Bronchial epithelial cell (primary cell): ENCODE measurements around the gene APP. TPM values are rescaled to one million over a fixed set of nuclear protein-coding genes. Genes with fewer than 3 reads are reported as not detected.
"Not testable (repeated sequence)": the region's sequence is repeated elsewhere in the genome, so short reads cannot be mapped to it uniquely, and the experiment has no call there.

Source experiments
- DNase-seq: peaks from one replicate; pipeline ENCODE4 v3.0.0-alpha.2; 2010; ENCODE audit warnings: low read depth
- FAIRE-seq: peaks from 2 replicates; lab custom pipeline; 2011; peaks lifted over from hg19 to GRCh38; lab: Jason Lieb, UNC
- H3K27me3 ChIP-seq: 2 replicates; pipeline ENCODE4 v1.5.1; 2011; ENCODE audit warnings: low read length; ENCODE audit not compliant: control insufficient read depth, insufficient read depth
- H3K36me3 ChIP-seq: 2 replicates; pipeline ENCODE4 v1.5.1; 2011; ENCODE audit warnings: low read length; ENCODE audit not compliant: control insufficient read depth, insufficient read depth
- H3K4me3 ChIP-seq: 2 replicates; pipeline ENCODE4 v1.5.1; 2011; ENCODE audit warnings: mild to moderate bottlenecking, low read depth, low read length, control low read depth
- total RNA-seq: library from RNA; depleted of rRNA; stranded (reverse); fragments of >200 nt; gene quantifications from 2 replicates; pipeline ENCODE4 v1.2.1, GENCODE V29; 2014
- TF ChIP-seq, protein P1 (sequence below): IDR thresholded peaks from 2 replicates; pipeline ENCODE4 v1.5.1; 2011; ENCODE audit warnings: mild to moderate bottlenecking, moderate library complexity, low read length, control low read depth, inconsistent platforms; ENCODE audit not compliant: insufficient read depth, severe bottlenecking

Gene APP
- total RNA-seq, 1 donor from 2014 or later: 745 TPM

DNA sequence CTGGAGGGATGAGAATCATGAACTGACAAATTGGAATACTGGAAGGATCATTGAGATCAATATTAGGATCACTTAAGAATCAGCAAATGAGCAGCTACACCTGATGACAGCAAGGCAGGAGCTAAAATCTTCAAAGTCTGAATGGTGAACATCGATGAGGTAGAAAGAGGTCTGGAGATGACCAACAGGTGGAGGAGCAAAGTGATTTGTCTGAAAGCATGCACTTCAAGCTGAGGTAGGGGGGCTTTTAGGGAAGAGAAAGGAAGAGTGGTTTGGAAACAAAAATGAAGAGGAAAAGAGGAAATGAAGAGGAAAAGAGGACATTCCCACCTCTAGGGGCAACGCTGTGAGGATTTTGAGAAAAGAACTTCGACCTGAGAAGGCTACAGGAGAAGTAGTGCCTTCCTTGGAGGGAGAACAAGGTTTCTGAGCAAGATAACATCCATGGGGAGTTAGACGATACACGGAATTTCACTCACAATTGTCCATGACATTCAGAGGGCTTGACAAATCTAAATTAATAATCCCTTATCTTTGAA, 79.0 kb downstream of the APP start:
- TF ChIP-seq, protein P1, sequence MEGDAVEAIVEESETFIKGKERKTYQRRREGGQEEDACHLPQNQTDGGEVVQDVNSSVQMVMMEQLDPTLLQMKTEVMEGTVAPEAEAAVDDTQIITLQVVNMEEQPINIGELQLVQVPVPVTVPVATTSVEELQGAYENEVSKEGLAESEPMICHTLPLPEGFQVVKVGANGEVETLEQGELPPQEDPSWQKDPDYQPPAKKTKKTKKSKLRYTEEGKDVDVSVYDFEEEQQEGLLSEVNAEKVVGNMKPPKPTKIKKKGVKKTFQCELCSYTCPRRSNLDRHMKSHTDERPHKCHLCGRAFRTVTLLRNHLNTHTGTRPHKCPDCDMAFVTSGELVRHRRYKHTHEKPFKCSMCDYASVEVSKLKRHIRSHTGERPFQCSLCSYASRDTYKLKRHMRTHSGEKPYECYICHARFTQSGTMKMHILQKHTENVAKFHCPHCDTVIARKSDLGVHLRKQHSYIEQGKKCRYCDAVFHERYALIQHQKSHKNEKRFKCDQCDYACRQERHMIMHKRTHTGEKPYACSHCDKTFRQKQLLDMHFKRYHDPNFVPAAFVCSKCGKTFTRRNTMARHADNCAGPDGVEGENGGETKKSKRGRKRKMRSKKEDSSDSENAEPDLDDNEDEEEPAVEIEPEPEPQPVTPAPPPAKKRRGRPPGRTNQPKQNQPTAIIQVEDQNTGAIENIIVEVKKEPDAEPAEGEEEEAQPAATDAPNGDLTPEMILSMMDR: no peak
- DNase-seq (no peak), FAIRE-seq (no peak)
- Histone ChIP-seq H3K27me3 (no peaks in the 10 kb centered on the region), H3K4me3 (no peak overlapping the region), H3K36me3 (peaks cover 5% of the 10 kb centered on the region)

DNA sequence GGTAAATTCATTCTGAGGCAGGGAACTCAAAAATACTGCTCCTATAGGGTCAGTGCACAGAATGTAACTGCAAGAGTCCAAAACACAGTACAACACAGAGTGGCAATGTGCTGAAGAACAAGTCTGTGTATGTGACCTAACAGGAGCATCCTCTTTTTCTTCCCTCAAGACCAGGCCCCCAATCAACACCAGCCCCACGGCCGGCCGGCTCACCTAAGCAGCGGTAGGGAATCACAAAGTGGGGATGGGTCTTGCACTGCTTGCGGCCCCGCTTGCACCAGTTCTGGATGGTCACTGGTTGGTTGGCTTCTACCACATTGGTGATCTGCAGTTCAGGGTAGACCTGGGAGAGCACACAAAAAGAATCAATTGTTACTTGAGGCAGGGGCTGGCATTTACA, 80.8 kb downstream of the APP start:
- no peak for DNase-seq
- no peaks in the 10 kb centered on the region for H3K27me3 ChIP-seq
- H3K4me3 ChIP-seq: no peak overlapping the region
- peaks cover 5% of the 10 kb centered on the region for H3K36me3 ChIP-seq
- TF ChIP-seq, protein P1: no peak
- FAIRE-seq: no peak

- TF ChIP-seq, protein P1: no peak
- FAIRE-seq (no peak), DNase-seq (no peak)
- Histone ChIP-seq H3K27me3 (no peaks in the 10 kb centered on the region), H3K36me3 (peaks cover 5% of the 10 kb centered on the region), H3K4me3 (no peak overlapping the region)
Observed at GRCh38 chr21:26087223-26087918, 83.2 kb downstream of the APP start.

DNA sequence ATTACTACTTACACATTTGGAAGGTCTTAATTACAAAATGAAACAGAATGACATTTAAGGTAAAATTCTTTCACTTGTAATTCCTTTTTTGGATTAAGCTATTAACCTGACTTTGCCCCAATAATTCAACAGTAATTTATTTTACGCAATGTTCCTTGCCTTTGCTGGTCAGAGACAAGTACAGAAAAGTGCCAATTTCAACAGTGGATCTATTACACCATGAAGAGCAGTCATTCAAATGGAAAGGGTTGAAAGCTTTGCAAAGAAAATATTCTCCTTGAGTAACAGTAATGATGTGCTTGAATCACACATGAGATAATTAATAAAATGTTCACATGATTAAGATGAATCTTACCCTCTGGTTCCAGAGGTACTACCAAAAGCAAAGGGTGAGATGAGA, 84.7 kb downstream of the APP start:
- TF ChIP-seq, protein P1: no peak
- no peak overlapping the region for H3K4me3 ChIP-seq
- peaks cover 3% of the 10 kb centered on the region for H3K36me3 ChIP-seq
- FAIRE-seq: no peak
- no peak for DNase-seq
- H3K27me3 ChIP-seq: no peaks in the 10 kb centered on the region

- DNase-seq (no peak), FAIRE-seq (no peak)
- Histone ChIP-seq H3K4me3 (no peak overlapping the region), H3K27me3 (no peaks in the 10 kb centered on the region), H3K36me3 (peaks cover 3% of the 10 kb centered on the region)
- TF ChIP-seq, protein P1: no peak
Observed at GRCh38 chr21:26085127-26085526, 85.4 kb downstream of the APP start.

DNA sequence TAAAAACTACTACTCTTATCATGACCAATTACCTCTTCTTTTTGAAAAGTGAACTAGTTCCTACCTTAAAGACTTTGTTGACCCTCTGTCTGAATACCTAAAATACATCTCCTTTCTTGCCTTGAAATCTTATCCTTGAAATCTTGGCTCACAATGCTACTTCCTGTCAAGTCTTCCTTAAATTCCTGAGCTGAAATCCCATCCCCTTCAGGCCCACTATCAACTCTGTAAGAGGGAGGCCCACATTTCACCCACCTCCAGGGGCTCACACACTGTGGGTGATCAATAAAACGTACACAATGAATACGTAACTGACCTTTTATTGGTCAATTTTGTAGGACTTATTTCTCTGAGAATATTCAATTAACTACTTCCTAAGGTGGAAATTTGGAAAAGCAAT, 88.0 kb downstream of the APP start:
- Histone ChIP-seq H3K4me3 (no peak overlapping the region), H3K27me3 (no peaks in the 10 kb centered on the region), H3K36me3 (no peaks in the 10 kb centered on the region)
- DNase-seq: no peak
- no peak for FAIRE-seq
- TF ChIP-seq, protein P1: no peak

DNA sequence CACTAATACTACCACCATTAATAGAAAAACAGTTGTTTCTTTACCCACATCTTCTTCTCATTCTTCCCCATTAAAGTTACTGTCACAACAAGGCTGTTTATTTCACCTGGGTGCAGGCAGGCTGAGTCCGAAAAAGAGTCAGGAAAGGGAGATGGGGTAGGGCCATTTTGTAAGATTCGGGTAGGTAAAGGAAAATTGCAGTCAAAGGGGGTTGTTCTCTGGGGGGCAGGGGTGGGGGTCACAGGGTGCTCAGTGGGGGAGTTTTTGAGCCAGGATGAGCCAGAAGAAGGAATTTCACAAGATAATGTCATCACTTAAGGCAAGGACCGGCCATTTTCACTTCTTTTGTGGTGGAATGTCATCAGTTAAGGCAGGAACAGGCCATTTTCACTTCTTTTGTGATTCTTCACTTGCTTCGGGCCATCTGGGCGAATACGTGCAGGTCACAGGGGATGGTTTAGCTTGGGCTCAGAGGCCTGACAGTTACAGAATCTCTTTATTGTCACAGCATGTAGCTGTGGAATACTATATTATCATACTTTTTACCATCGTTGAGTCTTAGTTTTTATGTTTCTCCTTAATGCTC, 89.3 kb downstream of the APP start:
- FAIRE-seq, DNase-seq, H3K4me3 ChIP-seq: not testable (repeated sequence)

More for the DNA sequence above, 89.3 kb downstream of the APP start:
- H3K36me3 ChIP-seq, H3K27me3 ChIP-seq: not testable (repeated sequence)
